HuH-7 (cell line): ENCODE data around the gene ZIC2.

ENCODE experiments used
- DNase-seq: peaks from one replicate; pipeline ENCODE4 v3.0.0; 2011; ENCODE audit warnings: low spot score

ZIC2 gene

GRCh38 chr13:99986741-99987140 is 5.2 kb downstream of the ZIC2 start:
- no peak for DNase-seq

GRCh38 chr13:99987154-99988019 is 5.8 kb downstream of the ZIC2 start:
- DNase-seq: no peak

- no peak for DNase-seq
Measured at GRCh38 chr13:99988529-99989275, 7.1 kb downstream of the ZIC2 start.

GRCh38 chr13:99989276-99990125 is 7.9 kb downstream of the ZIC2 start:
- no peak for DNase-seq

GRCh38 chr13:99990126-99990977 is 8.8 kb downstream of the ZIC2 start:
- no peak for DNase-seq

- no peak for DNase-seq
Measured at GRCh38 chr13:99991013-99991827, 9.6 kb downstream of the ZIC2 start.

GRCh38 chr13:99991828-99992775 is 10.5 kb downstream of the ZIC2 start:
- no peak for DNase-seq

GRCh38 chr13:99992949-99993351 is 11.4 kb downstream of the ZIC2 start:
- DNase-seq: no peak

- DNase-seq: no peak
Measured at GRCh38 chr13:99993660-99994637, 12.4 kb downstream of the ZIC2 start.

- no peak for DNase-seq
Measured at GRCh38 chr13:99994638-99995020, 13.0 kb downstream of the ZIC2 start.

GRCh38 chr13:99995104-99995588 is 13.6 kb downstream of the ZIC2 start:
- no peak for DNase-seq

- no peak for DNase-seq
Measured at GRCh38 chr13:99995589-99996380, 14.2 kb downstream of the ZIC2 start.

- DNase-seq: no peak
Measured at GRCh38 chr13:99996381-99996973, 14.9 kb downstream of the ZIC2 start.

GRCh38 chr13:99997702-99998214 is 16.2 kb downstream of the ZIC2 start:
- no peak for DNase-seq

GRCh38 chr13:99998261-99998660 is 16.7 kb downstream of the ZIC2 start:
- no peak for DNase-seq

GRCh38 chr13:100014621-100015020 is 33.0 kb downstream of the ZIC2 start:
- DNase-seq: no peak
